Stimulated activated effector memory CD8-positive, alpha-beta T cell treated with anti-CD3 and anti-CD28 coated beads, Interleukin-12 subunit alpha, Interleukin-12 subunit beta, amount 100 ng/mL, for 72 hours (primary cell): ENCODE measurements around the gene MYO1B.

Experiments
- ATAC-seq: fragments of 150-1000 bp; cut with Tn5 transposase; 2 replicates; pipeline ENCODE4 v1.10.0; 2021
- DNase-seq, 2 donors: peaks; one replicate each; pipeline ENCODE4 v3.0.0; 2021 to 2022; ENCODE audit warnings: low spot score in 2 of 2
- H3K27ac Mint-ChIP-seq: one replicate; pipeline ENCODE4 v1.8.0; 2022; ENCODE audit warnings: mild to moderate bottlenecking, mixed read lengths
- H3K36me3 Mint-ChIP-seq: one replicate; pipeline ENCODE4 v1.8.0; 2022; ENCODE audit warnings: mild to moderate bottlenecking, mixed read lengths
- H3K4me1 Mint-ChIP-seq: one replicate; pipeline ENCODE4 v1.8.0; 2022; ENCODE audit warnings: mixed read lengths
- H3K4me3 Mint-ChIP-seq: one replicate; pipeline ENCODE4 v1.8.0; 2022; ENCODE audit warnings: mild to moderate bottlenecking, mixed read lengths
- H3K9me3 Mint-ChIP-seq: one replicate; pipeline ENCODE4 v1.8.0; 2022; ENCODE audit warnings: mixed read lengths

MYO1B gene

DNA sequence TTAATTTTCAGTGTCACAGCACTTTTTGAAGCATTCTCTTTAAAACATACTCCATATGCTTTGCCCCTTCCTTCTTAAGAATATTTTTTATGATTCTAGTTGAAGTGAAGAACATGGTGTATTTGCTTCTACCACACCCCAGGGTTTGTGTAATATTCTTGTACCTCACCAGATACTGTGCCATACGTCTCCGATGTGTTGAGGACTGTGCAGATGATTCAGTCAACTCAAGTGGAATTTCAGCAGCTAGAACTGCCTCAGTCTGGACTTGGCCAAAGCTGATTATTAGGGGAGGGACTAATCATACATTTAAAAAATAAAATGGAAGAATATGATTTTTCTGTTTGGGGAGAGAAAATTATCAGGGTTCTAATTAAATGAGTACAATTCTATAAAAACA is 115.7 kb downstream of the MYO1B start:
- no peaks in the 10 kb centered on the region for H3K4me1 Mint-ChIP-seq
- H3K36me3 Mint-ChIP-seq, result no peaks in the 10 kb centered on the region
- no peak overlapping the region for H3K4me3 Mint-ChIP-seq
- H3K27ac Mint-ChIP-seq, result no peak overlapping the region
- no peak for ATAC-seq
- no peak for DNase-seq
- H3K9me3 Mint-ChIP-seq, result no peaks in the 10 kb centered on the region

DNA sequence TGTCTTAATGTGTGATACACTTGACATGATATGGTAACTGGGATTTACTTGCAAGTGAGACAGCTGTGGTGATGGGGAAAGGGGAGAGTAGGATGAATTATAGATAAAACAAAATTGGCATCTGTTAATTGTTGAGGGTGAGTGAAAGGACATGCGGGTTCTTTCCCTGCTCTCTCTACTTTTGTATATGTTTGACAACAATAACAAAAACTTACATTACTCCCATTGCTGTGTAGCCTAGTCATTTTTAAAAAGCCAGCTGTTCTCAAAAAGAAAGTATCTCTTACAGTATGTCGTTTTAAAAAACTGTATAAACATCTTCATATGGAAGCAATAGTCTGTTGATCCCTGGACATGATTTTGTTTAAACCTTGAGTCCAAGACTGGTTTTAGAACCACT is 117.6 kb downstream of the MYO1B start:
- Mint-ChIP-seq H3K36me3 (no peaks in the 10 kb centered on the region), H3K4me1 (no peaks in the 10 kb centered on the region), H3K4me3 (no peak overlapping the region), H3K27ac (no peak overlapping the region), H3K9me3 (no peaks in the 10 kb centered on the region)
- ATAC-seq, result no peak
- no peak for DNase-seq

DNA sequence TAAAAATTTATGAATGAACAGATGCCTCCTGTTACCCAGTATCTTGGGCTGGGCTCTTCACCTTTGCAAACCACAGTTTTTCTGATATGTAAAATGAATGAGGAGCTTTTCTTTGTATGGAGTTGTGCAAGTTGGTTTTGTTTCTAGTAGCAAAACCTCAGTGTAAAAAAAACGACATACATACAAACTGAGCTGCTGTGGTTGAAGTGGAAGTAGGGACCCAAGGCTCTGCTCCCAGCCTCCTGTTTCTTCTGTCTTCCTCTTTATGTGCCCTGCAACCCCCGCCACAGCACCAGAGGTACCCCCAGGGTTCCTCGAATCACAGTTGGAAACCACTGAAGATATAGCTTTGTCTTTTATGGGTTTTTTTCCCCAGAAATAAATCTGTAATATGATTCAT is 118.1 kb downstream of the MYO1B start:
- Mint-ChIP-seq H3K27ac (no peak overlapping the region), H3K4me1 (no peaks in the 10 kb centered on the region), H3K4me3 (no peak overlapping the region), H3K9me3 (no peaks in the 10 kb centered on the region), H3K36me3 (no peaks in the 10 kb centered on the region)
- ATAC-seq (no peak), DNase-seq (no peak)

DNA sequence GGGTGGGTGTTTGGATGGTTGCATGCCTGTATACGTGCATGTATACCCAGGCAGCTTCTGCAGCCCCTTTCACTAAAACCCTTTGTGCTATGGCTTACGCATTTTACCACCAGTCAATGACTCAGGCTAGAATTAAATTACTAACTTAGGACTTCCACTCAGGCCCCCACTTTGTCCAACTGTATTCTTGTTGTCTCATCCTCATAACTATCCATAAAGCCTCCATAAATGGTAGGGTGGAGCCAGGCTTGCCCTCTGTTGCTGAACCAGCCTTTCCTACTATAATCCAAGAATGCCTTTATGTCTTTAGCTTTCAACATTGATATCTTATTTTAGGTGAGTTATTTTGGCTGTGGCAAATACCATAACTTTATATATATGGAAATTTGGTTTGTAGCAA is 119.9 kb downstream of the MYO1B start:
- DNase-seq (no peak), ATAC-seq (no peak)
- Mint-ChIP-seq H3K9me3 (no peaks in the 10 kb centered on the region), H3K4me3 (no peak overlapping the region), H3K36me3 (no peaks in the 10 kb centered on the region), H3K4me1 (no peaks in the 10 kb centered on the region), H3K27ac (no peak overlapping the region)

DNA sequence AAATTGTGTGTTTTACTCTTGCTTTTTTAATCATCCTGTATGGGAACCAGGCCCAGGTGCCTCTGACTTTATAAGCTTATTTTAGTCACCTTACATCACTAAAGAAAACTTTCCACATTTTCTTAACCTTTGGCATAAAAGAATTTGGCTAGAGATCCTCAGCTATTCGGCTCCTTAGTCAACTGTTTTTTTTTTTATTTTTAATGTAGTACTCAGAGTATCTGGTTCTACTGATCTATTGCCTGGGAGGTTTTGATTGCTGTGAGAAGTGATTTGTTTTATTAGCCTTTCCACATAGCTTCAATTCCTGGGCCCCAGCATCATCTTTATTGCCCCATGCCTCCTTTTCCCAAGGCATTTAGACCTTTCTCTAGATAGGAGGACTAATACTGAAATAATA is 121.0 kb downstream of the MYO1B start:
- Mint-ChIP-seq H3K9me3 (no peaks in the 10 kb centered on the region), H3K27ac (no peak overlapping the region), H3K36me3 (no peaks in the 10 kb centered on the region), H3K4me3 (no peak overlapping the region), H3K4me1 (no peaks in the 10 kb centered on the region)
- no peak for DNase-seq
- no peak for ATAC-seq

DNA sequence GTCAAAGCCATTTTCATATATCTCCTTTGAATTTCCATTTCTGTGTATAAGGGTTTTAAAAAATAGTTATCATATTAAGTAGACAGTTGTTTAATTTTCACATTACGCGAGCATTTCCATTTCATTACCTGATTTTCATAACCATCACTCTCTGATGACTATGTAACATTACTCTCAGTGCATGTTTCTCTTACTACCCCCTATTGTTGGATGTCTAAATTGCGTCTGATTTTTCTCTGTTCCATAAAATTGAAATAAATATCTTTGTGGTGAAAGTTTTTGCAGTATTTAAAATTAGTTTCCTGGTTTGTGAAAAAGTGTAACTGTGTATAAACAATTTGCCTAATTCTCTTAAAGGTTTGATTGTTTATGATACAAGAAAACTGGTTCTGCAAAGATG is 123.8 kb downstream of the MYO1B start:
- Mint-ChIP-seq H3K9me3 (no peaks in the 10 kb centered on the region), H3K4me1 (no peaks in the 10 kb centered on the region), H3K36me3 (no peaks in the 10 kb centered on the region), H3K4me3 (no peak overlapping the region), H3K27ac (no peak overlapping the region)
- DNase-seq, result no peak
- no peak for ATAC-seq

DNA sequence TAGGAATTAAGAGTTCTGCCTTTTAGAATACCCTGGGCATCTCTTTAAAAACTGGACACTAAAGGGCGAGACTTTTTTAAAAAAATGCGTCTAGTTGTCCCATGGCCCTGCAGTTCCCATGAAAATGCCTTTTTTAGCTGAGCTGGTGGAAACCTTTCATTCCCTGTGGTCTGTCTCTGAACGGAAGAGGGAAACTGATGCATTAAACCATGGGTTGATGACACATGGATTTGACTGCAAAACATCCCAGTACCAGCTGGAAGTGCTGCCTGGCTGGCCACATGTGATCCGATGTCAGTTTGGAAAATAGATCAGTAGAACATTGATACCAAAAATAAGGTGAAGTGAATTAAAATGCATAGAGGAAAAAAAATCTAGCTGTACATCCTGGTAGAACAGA is 129.2 kb downstream of the MYO1B start:
- Mint-ChIP-seq H3K36me3 (no peaks in the 10 kb centered on the region), H3K9me3 (no peaks in the 10 kb centered on the region), H3K4me3 (no peak overlapping the region), H3K27ac (no peak overlapping the region), H3K4me1 (peaks cover 12% of the 10 kb centered on the region)
- no peak for DNase-seq
- no peak for ATAC-seq

DNA sequence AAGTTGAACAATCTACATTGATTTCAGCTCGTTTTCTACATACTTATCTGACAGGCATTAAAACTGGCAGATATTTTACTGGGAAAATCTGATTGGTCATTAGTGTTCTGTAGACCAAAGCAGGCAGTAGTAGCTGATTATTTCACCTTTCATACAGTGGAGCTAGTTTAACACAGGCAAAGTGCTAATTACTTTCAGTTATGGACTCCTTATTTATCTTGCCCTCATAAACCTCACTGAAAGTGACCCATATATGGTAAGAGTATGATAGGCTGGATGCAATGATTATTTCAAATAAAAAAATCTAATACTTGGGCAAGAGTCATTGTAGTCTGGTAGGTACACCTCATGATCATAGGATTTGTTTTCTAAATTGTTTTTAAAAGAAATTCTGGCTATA is 129.7 kb downstream of the MYO1B start:
- H3K4me1 Mint-ChIP-seq, result peaks cover 12% of the 10 kb centered on the region
- ATAC-seq (no peak), DNase-seq (no peak)
- H3K36me3 Mint-ChIP-seq, result no peaks in the 10 kb centered on the region
- no peak overlapping the region for H3K27ac Mint-ChIP-seq
- no peaks in the 10 kb centered on the region for H3K9me3 Mint-ChIP-seq
- H3K4me3 Mint-ChIP-seq, result no peak overlapping the region

DNA sequence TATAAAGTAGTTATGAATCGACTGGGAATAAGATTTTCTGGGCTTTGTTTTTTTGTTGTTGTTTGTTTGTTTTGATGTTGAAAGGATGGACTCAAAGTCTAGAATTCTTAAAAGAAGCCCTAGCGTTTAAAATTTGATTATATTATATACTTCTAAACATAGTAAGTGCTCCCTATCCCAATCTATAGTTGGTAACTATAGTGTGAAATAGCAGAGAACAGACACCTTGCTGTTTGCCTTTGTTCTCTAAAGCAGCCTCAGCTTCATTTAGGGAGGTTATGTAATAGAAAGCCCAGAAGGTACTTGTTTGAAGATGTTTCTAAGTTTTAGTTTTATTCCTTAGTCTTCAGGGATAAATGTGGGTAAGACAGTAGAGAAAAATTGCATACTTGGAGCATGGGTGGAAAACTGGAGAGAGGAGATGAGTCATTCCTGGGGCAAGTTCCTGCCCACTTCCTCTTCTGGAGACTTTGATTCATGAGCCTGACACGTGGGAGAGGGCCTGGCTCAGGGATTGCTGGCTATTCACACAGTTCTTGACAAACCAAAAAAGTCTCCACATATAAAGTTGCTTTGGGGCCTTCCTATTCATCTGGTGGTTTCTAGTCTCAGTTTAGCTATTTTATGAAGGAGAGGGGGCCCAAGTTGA is 131.9 kb downstream of the MYO1B start:
- Mint-ChIP-seq H3K9me3 (no peaks in the 10 kb centered on the region), H3K4me3 (no peak overlapping the region), H3K36me3 (no peaks in the 10 kb centered on the region), H3K27ac (no peak overlapping the region), H3K4me1 (peaks cover 12% of the 10 kb centered on the region)
- ATAC-seq, result peak; percentile 78
- no peak for DNase-seq

DNA sequence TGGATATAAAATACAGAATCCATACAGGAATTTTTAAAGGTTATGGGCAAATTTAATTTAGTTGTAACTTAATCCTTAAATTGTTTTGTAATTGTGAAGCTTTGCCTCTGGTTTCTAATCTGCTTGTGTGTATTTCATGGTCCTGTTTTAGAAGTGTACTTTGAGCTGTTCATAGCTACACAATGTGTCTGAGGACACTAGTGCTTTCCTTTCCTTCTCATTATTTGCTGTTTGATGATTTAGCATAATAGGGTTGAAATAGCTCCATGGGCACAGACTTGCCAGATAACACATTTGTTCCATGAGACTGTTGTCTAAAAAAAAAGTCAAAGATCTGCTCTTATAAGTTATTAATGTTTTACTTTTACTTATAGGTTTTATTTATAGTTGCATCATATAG is 134.2 kb downstream of the MYO1B start:
- H3K9me3 Mint-ChIP-seq, result no peaks in the 10 kb centered on the region
- H3K27ac Mint-ChIP-seq, result no peak overlapping the region
- no peak for ATAC-seq
- H3K36me3 Mint-ChIP-seq, result no peaks in the 10 kb centered on the region
- DNase-seq, result no peak
- peaks cover 12% of the 10 kb centered on the region for H3K4me1 Mint-ChIP-seq
- no peak overlapping the region for H3K4me3 Mint-ChIP-seq

DNA sequence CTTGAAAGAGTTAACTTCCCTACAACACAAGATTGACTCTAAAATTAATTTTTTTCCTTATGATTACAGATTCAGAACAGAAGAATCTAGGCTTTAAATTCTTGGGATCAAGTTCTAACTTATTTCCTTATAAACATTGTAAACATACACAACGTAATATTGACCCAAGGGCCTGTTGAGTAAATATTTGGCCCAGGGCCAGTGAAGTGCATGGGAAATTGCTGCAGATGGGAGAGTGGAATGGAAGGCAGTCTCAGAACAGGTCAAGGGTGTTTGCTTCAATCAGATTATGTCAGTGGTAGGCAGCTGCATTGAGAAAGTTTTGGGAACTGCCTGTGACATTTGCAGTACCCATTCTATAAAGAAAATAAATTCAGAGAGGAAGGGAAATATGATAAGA is 137.6 kb downstream of the MYO1B start:
- H3K4me3 Mint-ChIP-seq, result no peak overlapping the region
- no peaks in the 10 kb centered on the region for H3K9me3 Mint-ChIP-seq
- DNase-seq (no peak), ATAC-seq (no peak)
- H3K27ac Mint-ChIP-seq, result no peak overlapping the region
- H3K4me1 Mint-ChIP-seq, result peaks cover 2% of the 10 kb centered on the region
- no peaks in the 10 kb centered on the region for H3K36me3 Mint-ChIP-seq

DNA sequence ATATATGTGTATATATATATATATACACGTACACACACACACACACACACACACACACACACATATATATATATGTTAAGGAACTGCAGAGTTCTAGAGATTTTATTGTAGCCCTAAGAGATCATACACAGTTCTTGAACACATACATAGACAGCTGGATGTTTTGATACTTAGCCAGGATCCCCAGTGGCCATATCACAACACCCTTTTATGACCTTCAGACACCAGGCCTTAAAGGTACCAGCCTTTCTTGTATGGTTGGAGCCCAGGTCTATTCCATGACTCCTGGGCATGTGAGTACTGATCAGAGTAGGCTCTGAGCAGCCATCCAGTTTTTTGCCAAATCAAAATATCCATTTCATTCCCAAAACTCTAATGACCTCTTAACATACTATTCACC is 138.3 kb downstream of the MYO1B start:
- no peak for DNase-seq
- no peaks in the 10 kb centered on the region for H3K36me3 Mint-ChIP-seq
- no peak overlapping the region for H3K27ac Mint-ChIP-seq

DNA sequence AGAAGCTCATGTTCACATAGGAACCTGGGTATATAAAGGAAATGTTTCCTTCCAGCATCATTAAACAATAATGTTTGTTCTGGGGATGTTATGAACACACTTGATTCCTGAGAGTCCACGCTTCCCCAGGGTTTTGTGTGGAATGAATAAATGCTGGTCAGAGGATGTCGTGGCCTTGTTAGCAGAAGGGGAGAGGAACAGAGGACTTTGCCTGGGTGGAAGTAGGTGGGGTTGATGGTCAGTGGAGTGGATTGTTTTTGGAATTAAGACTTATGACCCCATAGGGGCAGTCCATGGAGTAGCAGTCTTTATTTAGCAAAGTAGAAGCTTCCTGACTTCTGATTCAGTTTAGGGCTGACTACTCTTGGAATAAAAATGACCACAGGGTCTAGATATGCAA is 139.6 kb downstream of the MYO1B start:
- ATAC-seq (no peak), DNase-seq (no peak)
- no peak overlapping the region for H3K4me3 Mint-ChIP-seq
- H3K9me3 Mint-ChIP-seq, result no peaks in the 10 kb centered on the region
- H3K4me1 Mint-ChIP-seq, result no peaks in the 10 kb centered on the region
- H3K27ac Mint-ChIP-seq, result no peak overlapping the region
- H3K36me3 Mint-ChIP-seq, result no peaks in the 10 kb centered on the region

More for the DNA sequence above, 138.3 kb downstream of the MYO1B start:
- H3K9me3 Mint-ChIP-seq, result no peaks in the 10 kb centered on the region
- no peak for ATAC-seq
- H3K4me1 Mint-ChIP-seq, result no peaks in the 10 kb centered on the region
- no peak overlapping the region for H3K4me3 Mint-ChIP-seq

DNA sequence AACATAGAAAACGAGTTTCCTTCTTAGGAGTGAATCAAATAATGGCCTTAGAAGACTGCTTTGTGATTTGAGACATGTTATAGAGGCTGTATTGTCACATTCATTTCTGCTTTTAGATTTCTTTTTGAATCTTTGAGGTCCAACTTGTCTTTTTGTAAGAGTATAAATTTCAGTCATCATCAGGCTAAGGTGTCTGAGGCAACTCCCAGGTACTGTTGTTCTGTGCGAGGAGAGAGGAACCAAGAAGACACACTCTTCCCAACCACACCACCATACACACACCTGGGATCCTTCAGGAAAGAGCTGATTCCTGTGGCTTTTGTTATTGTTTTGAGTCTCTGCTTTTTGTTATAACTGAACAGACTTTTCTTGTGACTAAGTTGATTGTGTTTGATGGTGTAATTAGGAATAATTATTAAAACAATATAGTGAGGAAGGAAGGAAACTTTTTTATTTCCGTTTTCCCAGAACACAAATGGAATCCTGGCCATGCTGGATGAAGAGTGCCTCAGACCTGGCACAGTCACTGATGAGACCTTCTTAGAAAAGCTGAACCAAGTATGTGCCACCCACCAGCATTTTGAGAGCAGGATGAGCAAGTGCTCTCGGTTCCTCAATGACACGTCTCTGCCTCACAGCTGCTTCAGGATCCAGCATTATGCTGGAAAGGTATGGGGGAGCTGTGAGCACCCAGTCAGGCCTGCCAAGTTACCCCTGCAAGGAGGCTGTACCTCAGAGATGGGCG is 140.4 kb downstream of the MYO1B start:
- ATAC-seq (peak; percentile 84), DNase-seq (no peak)
- Mint-ChIP-seq H3K27ac (no peak overlapping the region), H3K36me3 (no peaks in the 10 kb centered on the region), H3K9me3 (no peaks in the 10 kb centered on the region), H3K4me1 (no peaks in the 10 kb centered on the region), H3K4me3 (no peak overlapping the region)

DNA sequence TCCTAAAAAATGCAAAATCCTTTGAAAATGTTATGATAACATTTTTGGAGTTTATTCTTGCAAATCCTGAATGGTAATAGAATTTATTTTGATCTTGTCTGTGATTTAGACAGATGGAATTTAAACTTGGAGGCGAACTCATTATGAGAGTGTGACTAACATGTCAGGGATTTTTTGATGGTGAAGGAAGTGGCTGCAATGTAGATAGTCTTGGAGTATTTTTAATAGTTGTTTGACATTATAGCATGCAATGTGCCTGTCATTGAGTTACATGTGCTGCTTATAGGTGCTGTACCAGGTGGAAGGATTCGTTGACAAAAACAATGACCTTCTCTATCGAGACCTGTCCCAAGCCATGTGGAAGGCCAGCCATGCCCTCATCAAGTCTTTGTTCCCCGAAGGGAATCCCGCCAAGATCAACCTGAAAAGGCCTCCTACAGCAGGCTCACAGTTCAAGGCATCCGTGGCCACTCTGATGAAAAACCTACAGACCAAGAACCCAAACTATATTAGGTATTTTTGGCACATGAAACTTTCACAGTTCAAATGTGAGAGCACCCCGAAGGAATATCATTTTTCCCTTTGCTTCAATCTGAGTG is 141.8 kb downstream of the MYO1B start:
- H3K4me3 Mint-ChIP-seq, result no peak overlapping the region
- H3K9me3 Mint-ChIP-seq, result no peaks in the 10 kb centered on the region
- H3K27ac Mint-ChIP-seq, result no peak overlapping the region
- ATAC-seq, result peak; percentile 61
- no peaks in the 10 kb centered on the region for H3K36me3 Mint-ChIP-seq
- DNase-seq, result no peak
- H3K4me1 Mint-ChIP-seq, result no peaks in the 10 kb centered on the region

DNA sequence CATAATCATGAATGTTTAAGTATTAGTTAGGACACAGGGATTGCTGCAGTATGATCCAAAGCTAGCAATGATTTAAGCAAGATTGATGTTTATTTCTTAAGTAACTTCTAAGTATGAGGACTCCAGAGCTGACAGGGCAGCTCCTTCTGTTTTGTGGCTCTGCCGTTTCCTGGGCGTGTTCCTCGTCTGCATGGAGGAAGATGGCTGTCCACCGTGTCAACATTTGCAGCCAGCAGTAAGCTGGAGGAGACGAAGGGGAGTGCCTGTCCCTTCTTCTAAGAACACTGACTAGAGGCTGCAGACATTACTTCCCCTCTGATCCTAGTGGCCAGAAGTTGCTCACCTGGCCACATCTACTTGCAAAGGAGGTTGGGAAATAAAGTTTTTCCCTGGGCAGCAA is 144.1 kb downstream of the MYO1B start:
- H3K4me1 Mint-ChIP-seq, result no peaks in the 10 kb centered on the region
- H3K36me3 Mint-ChIP-seq, result no peaks in the 10 kb centered on the region
- no peak for DNase-seq
- H3K9me3 Mint-ChIP-seq, result no peaks in the 10 kb centered on the region
- no peak overlapping the region for H3K27ac Mint-ChIP-seq
- ATAC-seq, result no peak
- no peak overlapping the region for H3K4me3 Mint-ChIP-seq
